ENCODE results near the gene MSL3B.

Gene MSL3B

DNA sequence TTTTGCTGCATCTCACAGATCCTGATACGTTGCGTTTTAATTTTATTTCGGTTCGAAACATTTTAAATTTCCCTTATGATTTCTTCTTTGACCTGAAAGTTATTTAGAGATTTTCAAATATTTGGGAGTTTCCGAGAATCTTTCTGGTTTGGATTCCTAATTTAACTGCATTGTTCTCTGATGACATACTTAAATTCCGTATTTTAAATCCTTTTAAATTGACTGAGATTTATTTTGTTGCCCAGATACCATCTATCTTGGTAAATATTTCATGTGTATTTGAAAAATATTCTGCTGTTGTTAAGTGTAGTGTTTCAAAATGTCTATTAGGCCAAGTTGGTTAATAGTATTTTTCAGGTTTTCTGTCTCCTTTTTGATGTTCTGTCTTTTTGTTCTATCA lies 52.3 kb downstream of the MSL3B start:
- TF ChIP-seq, protein P1, sequence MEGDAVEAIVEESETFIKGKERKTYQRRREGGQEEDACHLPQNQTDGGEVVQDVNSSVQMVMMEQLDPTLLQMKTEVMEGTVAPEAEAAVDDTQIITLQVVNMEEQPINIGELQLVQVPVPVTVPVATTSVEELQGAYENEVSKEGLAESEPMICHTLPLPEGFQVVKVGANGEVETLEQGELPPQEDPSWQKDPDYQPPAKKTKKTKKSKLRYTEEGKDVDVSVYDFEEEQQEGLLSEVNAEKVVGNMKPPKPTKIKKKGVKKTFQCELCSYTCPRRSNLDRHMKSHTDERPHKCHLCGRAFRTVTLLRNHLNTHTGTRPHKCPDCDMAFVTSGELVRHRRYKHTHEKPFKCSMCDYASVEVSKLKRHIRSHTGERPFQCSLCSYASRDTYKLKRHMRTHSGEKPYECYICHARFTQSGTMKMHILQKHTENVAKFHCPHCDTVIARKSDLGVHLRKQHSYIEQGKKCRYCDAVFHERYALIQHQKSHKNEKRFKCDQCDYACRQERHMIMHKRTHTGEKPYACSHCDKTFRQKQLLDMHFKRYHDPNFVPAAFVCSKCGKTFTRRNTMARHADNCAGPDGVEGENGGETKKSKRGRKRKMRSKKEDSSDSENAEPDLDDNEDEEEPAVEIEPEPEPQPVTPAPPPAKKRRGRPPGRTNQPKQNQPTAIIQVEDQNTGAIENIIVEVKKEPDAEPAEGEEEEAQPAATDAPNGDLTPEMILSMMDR (IDR thresholded peaks at IDR 0.05; ENCODE audit: low read depth, low read length, missing control alignments): no peak
- no peak for DNase-seq (ENCODE audit: extremely low read depth, low read depth)
- no peak overlapping the region for H3K4me3 ChIP-seq (replicated peaks; ENCODE audit: low read depth, low read length)

Data from HFF-Myc (cell line).